GM19193 (cell line): ENCODE results near the gene TMEM30B.
A peak's percentile ranks its signal among the peaks of the same experiment; 100 is the strongest.

Source experiments
- POLR2A ChIP-seq: IDR thresholded peaks from 4 replicates; pipeline ENCODE4 v1.6.1; 2011; ENCODE audit not compliant: insufficient read depth, insufficient read length; ENCODE audit errors: extremely low read depth

The TMEM30B gene, protein sequence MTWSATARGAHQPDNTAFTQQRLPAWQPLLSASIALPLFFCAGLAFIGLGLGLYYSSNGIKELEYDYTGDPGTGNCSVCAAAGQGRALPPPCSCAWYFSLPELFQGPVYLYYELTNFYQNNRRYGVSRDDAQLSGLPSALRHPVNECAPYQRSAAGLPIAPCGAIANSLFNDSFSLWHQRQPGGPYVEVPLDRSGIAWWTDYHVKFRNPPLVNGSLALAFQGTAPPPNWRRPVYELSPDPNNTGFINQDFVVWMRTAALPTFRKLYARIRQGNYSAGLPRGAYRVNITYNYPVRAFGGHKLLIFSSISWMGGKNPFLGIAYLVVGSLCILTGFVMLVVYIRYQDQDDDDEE

DNA sequence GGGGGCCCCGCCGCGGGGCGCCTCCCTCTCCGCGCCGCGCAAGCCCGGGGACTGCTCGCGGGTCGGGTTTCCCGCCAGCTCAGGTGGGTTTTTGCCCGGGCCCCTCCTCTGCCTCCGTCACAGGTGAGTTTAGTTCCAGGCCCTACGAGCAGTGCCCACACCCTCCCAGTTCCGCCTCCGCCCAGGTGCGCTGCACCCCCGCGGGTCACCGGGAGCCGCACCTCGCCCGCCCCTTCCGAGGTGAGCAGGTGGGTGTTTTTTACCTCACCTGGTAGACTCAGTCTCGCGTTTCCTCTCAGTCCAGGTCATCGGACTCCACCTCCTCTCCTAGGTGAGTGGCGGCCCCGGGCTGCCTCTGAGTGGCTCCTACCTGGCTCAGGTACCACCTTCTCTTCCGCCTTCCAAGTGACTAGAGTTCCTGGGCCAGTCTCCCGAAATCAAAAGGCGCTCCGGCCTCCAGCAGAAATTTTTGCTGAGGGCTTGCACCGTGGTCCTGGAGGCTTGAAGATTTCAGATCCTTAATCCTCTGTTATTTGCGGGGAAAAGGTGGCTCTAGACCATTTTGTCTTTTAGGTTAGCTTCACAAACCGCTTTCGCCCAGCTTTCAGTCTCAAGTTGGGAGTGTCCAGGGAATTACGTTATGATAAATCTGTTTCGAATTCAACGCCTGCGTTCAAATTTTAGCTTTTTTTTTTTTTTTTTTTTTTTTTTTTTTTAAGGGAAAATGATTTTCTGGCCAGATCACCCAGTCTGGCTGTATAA lies at the start of gene TMEM30B:
Gene TMEM30B (minus strand): TSS at position 153 of the 762 bp plus-strand sequence. CDS start 191 bp downstream, outside the sequence.
- TF ChIP-seq POLR2A, result no peak

DNA sequence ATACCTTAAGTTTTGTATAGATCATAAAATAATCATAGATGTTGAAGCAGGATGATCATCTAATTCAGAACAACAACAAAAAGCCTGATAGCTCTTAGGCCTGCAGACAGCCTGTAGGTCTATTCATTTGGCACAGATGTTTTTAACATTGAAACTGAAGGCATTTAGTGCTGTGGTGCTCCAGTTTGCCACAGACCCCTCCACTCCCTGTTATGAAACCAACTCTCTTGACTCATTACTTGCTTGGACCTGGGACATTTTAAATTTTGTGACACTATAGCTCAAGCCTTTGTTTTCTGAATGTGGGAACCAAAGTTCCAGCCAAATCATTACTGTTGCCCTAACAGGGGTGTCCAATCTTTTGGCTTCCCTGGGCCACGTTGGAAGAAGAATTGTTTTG lies 49.4 kb upstream of the TMEM30B start:
- no peak for TF ChIP-seq POLR2A

- TF ChIP-seq POLR2A, result no peak
Measured at GRCh38 chr14:61329478-61330051, 48.4 kb upstream of the TMEM30B start.

- no peak for TF ChIP-seq POLR2A
Measured at GRCh38 chr14:61328626-61329262, 47.6 kb upstream of the TMEM30B start.

DNA sequence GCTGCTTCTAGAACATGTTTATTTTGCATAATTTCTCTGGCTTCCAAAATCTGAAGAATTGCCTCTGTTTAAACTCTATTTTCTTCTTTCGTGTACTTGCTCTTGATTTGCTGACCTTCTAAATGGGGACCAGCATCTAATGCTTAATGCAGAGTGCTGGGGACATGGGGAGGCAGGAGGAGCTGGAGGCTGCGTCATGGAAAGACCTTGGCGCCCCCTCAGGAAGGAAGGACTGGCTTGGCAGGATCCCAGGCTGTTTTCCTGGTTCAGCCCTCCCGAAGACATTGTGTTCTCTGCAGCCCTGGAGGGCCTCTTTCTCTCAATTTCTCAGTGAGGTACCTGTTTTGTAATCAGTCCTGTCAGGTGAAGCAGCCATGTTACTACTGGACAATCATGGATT lies 45.7 kb upstream of the TMEM30B start:
- TF ChIP-seq POLR2A, result no peak

DNA sequence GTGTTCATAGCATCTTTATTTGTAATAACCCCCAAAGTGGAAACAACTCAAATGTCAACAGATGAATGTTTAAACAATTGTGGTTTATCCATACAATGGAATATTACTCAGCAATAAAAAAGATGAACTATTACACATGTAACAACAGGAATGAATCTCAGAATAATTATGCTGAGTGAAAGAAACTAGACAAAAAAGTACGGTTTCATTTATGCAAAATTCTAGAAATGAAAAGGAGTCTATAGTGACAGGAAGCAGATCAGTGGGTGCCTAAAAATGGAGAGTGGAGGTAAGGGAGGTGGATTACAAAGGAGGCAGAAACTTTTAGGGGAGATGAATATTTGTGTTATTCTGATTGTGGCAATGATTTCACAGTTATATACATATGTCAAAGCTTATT lies 45.0 kb upstream of the TMEM30B start:
- TF ChIP-seq POLR2A, result no peak

GRCh38 chr14:61325166-61325565 lies 44.0 kb upstream of the TMEM30B start:
- TF ChIP-seq POLR2A, result no peak

GRCh38 chr14:61323970-61324369 lies 42.8 kb upstream of the TMEM30B start:
- TF ChIP-seq POLR2A, result no peak

DNA sequence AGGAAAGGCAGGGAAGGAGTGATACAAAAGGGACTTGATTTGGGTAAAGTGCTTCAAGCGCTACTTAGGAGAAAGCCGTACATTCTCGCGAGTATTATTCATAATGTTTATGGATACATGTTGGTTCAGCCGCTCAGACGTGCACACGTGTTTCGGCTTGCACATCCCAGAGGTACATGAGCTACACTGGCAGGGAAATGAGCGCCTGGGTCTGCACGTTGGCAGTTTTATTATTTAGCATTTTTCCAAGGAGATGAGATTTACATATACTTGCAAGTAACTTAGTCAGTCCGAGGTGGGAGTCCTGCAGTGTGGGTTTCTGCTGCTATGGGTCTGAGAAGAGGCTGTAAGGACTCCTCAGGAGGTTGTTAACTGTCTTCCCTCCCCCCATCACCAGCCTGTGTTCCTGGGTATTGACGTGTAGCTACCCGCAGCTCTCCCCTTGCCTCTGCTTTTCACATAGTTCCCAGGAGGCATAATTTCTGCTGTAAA lies 41.7 kb upstream of the TMEM30B start:
- TF ChIP-seq POLR2A, result no peak

DNA sequence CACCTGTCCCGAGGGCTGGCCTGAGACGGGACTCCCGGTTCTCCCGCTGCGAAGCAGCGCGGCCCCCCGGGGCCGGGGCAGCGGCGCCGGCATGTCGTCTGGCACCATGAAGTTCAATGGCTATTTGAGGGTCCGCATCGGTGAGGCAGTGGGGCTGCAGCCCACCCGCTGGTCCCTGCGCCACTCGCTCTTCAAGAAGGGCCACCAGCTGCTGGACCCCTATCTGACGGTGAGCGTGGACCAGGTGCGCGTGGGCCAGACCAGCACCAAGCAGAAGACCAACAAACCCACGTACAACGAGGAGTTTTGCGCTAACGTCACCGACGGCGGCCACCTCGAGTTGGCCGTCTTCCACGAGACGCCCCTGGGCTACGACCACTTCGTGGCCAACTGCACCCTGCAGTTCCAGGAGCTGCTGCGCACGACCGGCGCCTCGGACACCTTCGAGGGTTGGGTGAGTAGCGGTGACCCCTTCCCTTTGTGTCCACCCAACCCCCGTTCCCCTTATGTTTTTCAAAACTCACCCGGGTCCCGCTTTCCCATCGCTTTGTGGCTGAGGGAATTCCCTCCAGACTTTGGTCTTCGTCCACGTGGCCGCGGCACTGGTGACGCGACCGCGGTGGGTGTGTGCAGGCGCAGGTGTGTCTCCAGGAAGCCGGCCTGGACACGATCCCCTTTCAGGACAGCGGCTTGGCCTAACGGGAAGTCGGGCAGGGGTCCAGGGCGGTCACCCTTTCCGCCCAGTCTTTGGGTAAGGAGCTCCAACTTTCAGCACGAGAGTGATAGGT lies 41.1 kb upstream of the TMEM30B start:
- TF ChIP-seq POLR2A, result no peak

DNA sequence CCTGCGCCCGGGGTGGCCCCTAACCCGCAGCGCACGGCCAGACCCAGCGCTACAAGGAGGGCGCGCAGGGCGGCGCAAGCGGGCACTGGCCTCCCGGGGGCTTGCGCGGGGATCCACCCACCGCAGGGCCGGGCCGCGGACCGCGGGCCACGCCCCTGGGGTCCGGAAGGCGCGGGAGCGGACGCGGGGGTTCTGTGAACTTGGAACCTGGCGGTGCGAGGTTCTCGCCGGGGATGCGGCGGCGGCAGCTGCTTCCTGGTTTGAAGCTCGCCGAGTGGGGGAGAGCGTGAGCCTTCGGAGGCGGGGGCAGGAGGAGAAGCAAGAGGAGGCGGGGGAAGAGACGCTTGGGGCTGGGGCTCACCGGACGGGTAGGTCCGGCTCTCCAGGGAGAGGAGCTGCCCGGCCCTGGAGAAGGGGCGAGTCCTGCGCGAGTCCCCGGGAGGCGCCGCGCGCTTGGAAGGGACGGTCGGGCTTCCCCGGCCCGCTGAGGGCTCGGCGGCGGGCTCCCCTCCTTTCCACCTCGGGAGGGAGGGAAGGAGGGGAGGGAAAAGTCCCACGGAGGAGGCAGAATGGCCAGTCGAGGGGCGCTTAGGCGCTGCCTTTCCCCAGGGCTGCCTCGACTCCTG lies 40.4 kb upstream of the TMEM30B start, which contains the start of gene PRKCH:
Gene PRKCH (plus strand): TSS at position 195 of the 626 bp plus-strand sequence. CDS start 523 bp downstream, outside the sequence.
- TF ChIP-seq POLR2A, result peak; percentile 41

DNA sequence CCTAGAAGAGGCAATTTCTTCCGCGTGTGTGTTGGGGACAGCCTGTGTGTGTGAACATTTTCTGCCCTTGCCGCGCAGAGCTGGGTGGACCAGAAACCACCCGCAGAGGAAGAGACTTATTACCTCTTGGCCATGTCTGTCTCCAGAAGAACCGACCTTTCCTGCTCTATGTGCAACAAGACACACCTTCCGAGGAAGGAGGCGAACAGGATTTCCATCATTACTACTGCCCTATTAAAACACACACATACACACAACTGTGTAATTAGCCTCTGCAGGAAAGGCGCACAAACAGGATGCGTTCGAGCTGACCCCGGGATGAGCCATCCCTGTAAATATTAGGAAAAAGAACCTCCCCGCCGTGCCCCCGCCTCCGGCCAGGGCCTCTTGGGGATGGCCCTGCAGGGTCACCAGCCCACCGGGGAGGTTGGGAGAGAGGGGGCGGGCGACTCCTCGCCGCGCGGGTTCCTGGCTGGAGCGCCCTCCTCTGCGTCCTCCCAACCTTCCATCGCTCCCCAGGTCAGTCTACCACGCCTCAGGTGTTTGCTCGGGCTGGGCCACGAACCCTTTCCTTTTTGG lies 39.8 kb upstream of the TMEM30B start:
- no peak for TF ChIP-seq POLR2A

DNA sequence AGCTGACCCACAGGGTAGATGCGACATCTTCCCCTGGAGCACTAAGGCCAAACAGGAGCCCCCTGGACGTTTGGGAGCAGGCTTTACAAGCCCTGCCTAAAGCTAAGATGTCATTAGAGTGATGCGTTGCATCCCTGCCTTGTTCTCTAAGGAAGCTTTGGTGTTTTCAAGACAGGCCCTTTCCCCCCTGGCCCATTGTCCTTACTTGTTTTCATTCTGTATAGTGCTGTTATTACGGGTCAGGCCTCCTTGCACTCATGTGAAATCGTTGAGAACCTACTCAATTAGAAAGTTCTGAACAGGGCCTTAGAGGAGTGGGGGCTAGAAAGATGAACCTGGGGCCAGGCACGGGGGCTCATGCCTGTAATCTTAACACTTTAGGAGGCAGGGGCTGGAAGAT lies 38.6 kb upstream of the TMEM30B start:
- TF ChIP-seq POLR2A, result no peak
